Raji (cell line): Measurements from ENCODE around the gene RNF181.

Experiments used
- POLR2A ChIP-seq: IDR thresholded peaks from 2 replicates; pipeline ENCODE4 v1.6.1; 2011; ENCODE audit warnings: low read depth, low read length, control low read depth; ENCODE audit not compliant: insufficient read depth

The RNF181 gene

DNA sequence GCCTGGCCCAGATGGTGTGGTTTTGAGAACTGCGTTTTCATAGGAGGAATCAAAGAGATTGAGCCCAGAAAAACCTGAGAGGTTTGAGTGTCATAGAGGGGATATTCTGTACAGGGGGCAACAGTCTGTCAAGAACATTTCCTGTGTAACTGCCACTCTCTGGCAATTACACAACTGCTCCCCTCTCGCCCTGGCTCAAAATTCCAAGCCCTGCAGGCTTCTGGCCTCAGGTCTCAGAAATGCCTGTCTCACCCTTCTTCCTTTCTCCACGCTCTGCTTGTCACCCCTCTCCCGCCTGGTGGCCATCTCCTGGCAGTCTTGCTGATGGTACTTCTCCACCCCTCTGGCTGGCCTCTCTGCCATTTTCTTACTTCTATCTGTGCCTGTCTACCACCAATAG, 7.3 kb upstream of the RNF181 start:
- TF ChIP-seq POLR2A, result no peak

DNA sequence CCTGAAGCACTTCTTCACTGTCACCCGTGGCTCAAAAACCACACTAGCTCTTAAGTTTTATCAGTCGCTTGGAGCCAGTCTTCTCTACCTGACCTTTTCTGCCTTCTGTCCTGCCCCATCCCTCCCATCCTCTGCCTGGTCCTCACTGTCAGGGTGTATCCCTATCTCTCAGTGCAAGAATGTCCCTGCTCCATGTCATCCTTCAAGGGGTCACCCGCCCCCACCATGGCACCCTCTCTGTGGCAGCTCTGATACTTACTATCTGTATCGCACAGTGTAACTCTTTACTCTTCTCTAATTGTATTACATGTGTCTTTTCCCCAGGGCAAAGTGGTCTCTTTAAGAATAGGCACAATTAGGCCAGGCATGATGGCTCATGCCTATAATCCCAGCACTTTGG, 6.9 kb upstream of the RNF181 start:
- no peak for TF ChIP-seq POLR2A

DNA sequence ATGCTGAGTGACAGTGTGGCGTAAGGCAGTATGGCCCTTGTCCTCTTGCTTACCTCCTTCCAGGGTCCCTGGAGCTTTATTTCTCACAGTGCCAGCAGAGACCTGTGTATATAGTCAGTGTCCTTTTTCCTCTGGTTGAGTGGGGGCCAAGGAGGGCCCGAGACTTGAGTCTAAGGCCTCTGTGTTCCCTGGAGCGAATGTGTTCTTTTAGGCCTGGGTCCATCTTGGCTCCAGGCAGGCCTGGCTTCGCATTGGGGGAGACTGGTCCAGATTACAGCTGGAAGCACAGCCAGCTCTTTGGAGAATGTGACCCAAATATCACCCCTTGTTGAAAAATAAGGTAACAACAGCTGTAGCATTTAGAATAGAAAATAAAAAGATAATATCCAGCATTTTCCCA, 6.4 kb upstream of the RNF181 start:
- TF ChIP-seq POLR2A, result no peak

DNA sequence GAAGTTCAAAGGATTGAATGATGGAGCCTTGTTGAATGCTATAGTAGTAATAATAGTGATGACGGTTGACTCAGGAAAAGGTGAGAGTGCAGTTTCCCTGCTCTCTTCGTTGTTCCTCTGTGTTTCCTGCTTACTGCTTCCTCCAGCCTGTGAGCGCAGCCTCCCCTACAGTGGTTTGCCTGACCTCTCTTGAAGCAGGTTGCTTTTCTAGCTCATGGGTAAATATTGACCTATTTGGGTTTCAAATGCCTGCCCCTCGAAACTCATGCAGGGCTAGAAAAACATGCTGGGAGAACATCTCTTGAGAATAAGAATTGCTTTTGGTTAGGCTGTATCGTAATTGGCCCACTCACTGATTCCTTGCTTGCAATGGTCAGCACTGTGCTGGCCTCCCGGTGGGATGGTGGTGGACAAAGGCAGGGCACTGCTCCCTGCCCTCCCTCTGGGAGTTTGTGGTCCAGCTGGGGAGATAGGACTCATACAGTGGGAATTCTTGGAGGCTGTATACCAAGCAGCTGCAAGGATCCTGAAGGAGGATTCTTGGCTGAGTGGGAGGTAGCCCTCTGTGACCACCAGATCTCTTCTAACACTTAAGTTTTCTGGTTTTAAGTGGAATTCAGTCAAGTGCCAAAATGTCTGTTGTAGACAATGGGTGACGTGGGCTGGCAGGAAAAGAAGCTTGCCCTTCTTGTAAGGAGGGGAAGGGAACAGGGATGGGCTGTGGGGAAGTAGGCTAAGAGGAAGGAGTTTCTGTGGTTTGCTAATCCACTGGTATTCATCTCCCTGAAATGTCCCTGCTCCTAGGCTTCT, 5.4 kb upstream of the RNF181 start:
- no peak for TF ChIP-seq POLR2A

DNA sequence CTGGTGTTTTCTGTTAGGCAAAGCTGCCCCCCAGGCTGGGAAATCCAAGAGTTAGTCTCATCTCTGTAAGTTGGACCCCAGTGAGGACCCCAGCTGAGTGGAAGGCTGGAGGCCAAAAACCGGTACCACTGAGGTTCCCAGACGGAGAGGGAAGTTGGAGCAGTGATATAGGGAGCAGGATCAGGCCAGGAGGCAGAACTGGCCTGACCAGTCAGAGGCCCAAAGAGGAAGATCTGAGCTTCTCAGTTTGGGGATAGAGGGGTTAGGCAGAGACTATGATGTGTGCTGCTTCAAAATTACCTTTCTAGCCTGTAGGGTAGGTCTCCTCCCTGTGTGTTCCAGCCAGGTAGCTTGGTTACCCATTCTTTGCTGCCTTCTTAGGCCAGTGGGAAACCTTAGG, 4.6 kb upstream of the RNF181 start:
- no peak for TF ChIP-seq POLR2A

DNA sequence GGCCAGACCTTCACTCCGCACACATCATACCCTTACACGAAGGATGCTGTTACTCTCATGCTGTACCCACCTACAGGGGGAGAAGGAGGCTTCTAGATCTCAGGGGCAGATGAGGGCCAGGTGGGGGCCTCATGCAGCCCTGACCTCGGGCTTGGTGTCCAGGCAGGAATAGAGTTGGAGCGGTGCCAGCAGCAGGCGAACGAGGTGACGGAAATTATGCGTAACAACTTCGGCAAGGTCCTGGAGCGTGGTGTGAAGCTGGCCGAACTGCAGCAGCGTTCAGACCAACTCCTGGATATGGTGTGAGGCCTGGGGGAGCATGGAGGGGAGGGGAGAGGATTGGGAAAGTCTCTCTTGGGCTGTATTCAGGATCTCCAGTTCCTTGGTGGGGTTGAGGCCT, 4.0 kb upstream of the RNF181 start:
- TF ChIP-seq POLR2A, result no peak

DNA sequence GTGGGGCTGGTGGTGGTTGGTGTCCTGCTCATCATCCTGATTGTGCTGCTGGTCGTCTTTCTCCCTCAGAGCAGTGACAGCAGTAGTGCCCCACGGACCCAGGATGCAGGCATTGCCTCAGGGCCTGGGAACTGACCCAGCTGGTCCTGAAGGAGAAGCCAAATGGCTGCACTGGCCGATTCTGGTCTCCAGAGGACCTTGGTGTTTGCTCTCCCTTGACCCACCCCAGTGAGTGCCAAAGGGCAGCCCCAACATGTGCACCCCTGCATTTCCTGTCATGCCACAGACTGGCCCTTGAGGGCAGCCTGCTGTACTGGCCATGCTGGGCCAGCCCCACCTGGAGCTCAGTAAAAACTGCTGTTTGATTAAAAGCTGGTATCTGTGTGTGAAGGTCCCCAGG, 2.5 kb upstream of the RNF181 start:
- TF ChIP-seq POLR2A, result no peak

DNA sequence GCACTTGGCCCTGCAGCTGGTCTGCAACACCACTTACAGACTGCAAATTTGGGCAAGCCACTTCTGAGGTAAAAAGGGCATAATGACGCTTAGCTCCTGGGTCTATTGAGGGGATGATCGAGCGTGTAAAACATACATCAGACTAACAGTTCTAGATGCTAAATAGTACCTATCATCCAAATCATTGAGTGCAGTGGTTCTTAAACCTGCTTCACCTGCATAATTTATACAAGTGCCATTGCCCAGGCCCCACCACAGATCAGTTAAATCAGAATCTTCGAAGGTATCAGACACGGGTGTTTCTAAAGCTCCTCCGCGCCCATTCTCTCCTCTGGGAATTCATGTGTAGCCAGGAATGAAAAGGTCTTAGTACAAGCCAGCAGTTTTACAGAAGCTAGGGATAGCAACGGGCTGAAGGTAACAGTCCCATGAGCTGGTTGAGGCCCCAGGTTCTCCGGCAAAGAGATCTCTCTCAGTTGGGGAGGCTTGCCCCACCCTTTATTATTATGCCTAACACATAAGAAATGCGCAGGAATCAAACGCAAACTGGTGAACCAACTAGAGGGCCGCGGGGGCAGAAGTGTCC, 737 bp upstream of the RNF181 start:
- no peak for TF ChIP-seq POLR2A

DNA sequence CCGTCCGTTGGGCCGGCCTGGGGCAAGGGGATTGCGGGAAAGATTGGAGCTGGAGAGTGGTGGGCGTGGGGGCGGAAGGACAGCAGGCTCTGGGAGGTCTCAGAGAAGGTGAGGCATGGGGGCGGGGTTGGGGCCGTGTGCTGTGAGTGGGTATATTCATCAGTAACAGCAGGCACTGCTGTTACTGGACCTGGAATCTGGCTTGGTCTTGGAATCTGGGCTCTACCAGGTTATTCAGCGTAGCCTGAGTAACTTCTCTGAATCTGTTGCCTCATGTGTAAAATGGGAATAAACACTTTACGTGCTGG, 435 bp downstream of the RNF181 start:
- no peak for TF ChIP-seq POLR2A

DNA sequence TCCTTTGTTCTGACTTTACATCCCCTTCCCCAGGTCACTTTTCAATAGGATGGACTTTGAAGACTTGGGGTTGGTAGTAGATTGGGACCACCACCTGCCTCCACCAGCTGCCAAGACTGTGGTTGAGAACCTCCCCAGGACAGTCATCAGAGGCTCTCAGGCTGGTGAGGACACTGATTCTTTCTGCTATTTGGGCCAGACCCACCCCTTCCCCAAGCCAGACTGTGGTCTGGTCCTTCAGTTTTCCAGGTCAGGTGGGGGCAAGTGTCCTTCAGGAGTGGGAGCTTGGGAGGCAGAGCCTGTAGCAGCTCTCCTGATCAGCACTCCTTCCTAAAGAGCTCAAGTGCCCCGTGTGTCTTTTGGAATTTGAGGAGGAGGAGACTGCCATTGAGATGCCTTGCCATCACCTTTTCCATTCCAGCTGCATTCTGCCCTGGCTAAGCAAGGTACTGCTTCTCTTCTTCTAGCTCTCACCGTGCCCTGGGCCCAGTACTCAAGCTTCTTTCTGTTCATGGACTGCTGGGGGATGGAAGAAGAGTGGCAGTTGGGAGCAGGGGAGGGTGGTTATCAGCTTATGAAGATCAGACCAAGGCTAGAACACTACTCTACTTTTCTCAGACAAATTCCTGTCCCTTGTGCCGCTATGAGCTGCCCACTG, 1.1 kb downstream of the RNF181 start:
- no peak for TF ChIP-seq POLR2A

DNA sequence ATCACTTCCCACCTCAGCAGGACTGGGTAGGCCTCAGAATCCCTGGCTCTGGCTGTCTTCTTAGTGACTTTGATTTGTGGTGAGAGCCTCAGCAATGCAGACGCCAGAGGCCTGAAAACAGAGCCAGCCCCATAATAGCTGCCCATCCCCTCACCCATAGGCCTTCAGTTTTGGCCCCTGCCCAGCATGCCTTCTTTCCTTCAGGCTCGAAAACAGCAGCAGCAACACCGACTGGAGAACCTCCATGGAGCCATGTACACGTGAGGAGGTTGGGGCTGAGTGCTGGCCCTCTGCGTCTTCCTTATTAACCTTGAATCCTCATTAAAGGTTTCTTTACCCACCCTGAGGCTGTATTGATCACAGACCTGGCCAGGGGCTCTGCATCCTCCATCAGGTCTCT, 1.7 kb downstream of the RNF181 start:
- no peak for TF ChIP-seq POLR2A

DNA sequence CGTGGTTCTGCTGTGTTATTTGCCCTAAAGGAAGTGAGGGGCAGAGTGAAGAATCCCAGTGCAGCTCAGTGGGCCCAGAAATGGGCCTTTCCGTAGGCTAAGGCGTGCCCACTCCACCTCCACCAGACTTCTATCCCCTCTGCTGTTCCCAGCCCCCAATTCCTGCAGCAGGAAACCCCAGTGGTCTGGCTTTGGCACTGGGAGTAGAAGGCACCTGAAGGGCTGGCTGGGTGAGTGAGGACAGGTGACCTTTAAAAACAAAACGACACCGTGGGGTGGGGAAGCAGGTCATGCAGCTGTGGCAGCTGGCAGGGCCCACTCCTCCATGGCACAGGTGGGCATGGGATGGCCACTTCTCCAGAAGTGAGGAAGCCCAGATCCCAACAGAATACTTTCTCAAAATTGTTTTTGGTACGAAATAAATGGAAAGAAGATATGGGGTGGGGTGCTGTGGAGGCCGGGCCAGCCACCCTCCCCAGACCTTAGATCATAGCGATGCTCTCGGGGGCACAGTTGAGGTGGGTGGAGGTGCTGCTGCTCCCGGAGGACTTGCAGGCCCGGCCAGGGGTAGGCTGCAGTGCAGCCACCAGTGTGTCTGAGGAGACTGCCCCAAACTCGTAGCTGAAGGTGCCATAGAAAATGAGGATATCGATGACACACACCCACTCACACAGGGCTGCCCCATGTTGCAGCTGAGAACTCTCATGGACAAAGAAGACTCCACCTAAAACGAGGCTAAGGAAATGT, 3.2 kb downstream of the RNF181 start:
- no peak for TF ChIP-seq POLR2A

DNA sequence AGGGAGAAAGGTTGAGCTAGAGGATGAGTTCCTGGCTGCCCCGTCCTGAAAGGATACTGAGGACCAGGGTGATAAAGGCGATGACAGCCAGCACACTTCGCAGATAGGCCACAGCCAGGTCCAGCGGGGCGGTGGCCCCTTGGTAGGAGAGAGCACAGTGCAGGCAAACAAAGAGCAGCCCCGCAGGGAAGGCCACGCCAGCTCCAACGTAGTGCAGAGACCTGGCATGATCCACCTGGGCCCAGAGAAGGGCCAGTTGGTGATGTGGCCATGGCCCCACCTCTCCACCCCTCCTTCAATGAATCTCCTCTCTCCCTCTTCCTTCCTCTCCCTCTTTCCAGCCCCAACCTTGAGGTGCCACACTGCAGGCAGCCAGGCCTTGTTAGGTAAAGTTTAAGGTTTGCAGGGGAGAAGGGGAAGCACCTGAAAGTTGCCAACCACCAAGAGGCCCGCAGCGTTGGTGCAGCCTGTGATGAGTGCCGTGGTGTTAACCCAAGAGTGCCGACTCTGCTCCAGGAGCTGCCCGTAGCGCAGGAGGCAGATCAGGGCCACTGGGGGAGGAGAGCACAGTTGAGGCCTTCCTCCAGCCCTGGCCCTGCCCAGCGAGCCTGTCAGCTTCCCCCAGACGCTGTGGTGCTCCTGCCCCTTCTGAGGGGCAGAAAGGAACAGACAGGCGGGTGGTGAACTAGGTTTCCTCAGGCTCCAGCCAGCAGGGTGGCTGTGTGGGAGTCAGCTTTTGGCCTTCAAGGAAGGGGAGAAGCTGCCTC, 4.1 kb downstream of the RNF181 start:
- TF ChIP-seq POLR2A, result no peak

DNA sequence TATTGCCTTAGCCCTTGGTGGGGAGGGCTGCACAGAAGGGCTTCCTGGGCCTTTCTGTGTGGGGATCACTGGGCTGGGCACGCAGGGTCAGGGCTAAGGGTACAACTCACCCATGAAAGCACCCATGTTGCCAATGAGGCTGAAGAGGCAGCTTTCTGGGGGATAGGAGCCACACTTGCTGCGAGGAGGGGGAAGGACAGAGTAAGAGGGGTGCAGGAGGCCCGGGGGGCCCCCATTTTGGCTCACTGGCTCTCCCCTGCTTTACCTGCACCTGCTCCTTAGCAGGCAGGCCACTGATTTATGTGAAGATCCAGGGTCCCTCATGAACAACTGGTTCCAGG, 4.7 kb downstream of the RNF181 start:
- no peak for TF ChIP-seq POLR2A

DNA sequence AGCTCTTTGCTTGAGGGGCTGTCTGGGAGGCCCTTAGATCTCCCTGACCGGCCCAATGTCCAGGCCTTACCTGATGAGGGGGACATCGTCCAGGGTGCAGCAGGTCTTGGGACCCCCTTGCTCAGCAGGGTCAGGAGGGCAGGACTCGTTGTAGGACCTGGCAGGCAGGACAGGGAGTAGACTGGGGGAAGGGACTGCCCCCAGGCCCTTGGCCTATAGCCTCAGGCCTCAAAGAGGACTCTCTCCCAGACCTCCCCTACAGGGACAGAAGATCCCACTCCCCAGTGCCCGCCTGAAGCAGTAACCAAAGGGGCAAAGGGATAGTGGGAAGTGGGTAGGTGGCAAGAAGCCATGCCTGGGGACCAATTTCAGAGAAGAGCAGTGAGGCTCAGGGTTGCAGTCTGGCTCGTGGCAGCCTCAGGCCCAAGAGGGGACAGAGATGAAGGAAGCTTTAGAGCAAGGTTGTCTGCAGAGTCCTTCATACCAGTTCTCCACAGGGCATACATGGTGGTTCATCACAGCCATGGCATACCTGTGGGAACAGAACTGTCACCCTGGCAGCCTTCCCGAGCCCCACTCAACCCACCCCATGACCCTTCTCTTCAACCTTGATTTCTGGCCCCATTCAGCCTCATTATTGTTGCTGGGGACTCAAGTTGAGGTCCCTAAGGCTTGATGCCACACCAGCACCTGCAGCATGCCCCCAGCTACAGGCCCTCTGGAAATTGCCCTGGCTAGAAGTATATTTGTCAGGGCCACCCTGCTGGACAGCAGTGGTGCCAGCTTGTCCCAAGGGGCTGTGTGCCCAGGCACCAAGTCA, 5.6 kb downstream of the RNF181 start:
- TF ChIP-seq POLR2A, result no peak
